ENCODE data around the gene AHNAK2. TPM values are rescaled to one million over a fixed set of nuclear protein-coding genes. Genes with fewer than 3 reads are reported as not detected.
"Not testable (repeated sequence)": the region's sequence is repeated elsewhere in the genome, so short reads cannot be mapped to it uniquely, and the experiment has no call there.

Gene AHNAK2
- total and polyA plus RNA-seq, 9 donors: 6.6 to 24.0 (median 18.9) TPM

DNA sequence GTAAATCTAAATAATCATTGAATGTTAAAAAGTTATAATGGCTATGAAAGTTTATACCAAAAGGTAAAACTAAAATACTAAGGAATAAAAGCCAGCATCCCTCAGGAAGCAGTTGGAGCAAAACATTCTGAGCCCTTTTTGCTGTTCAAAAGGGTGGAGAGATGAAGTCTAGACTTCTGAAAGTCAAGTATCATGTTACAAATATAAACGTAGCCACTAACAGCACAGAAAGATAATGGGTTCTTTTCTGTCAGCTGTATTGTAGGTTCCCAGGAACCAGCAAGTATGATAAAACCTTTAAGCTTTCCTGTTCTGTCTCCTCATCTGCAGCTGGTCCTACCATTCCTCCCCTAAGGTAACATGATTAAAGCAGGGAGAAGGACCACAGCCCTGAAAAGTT lies 69.9 kb downstream of the AHNAK2 start:
- no peak overlapping the region for H3K27ac ChIP-seq (ENCODE audit: low read length)
- H3K4me1 ChIP-seq (ENCODE audit: control insufficient read depth, insufficient read depth, low read length): no peaks in the 10 kb centered on the region
- no CpG with 5 or more reads among the region's 1 CpG for WGBS (ENCODE audit: insufficient coverage)
- peaks cover 17% of the 10 kb centered on the region for H3K9me3 ChIP-seq (replicated peaks; ENCODE audit: control insufficient read depth, low read depth, low read length)
- peaks cover 22% of the 10 kb centered on the region for H3K27me3 ChIP-seq (ENCODE audit: control insufficient read depth, insufficient read depth, low read length)
- no peak overlapping the region for H3K4me3 ChIP-seq (ENCODE audit: low read length)
- H3K36me3 ChIP-seq (ENCODE audit: control insufficient read depth, insufficient read depth, low read length): no peaks in the 10 kb centered on the region
- DNase-seq: no peak

DNA sequence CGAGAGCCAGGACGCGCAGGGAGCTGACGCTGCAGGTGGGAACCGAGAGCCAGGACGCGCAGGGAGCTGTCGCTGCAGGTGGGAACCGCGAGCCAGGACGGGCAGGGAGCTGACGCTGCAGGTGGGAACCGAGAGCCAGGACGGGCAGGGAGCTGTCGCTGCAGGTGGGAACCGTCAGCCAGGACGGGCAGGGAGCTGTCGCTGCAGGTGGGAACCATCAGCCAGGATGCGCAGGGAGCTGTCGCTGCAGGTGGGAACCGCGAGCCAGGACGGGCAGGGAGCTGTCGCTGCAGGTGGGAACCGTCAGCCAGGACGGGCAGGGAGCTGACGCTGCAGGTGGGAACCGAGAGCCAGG lies 72.6 kb downstream of the AHNAK2 start:
- 76% methylated on average over 27 of the region's 28 CpGs for WGBS (ENCODE audit: insufficient coverage)
- H3K4me1 ChIP-seq (ENCODE audit: control insufficient read depth, insufficient read depth, low read length); H3K27ac ChIP-seq (ENCODE audit: low read length); H3K4me3 ChIP-seq (ENCODE audit: low read length); H3K36me3 ChIP-seq (ENCODE audit: control insufficient read depth, insufficient read depth, low read length); DNase-seq; H3K9me3 ChIP-seq (replicated peaks; ENCODE audit: control insufficient read depth, low read depth, low read length): not testable (repeated sequence)
- H3K27me3 ChIP-seq (ENCODE audit: control insufficient read depth, insufficient read depth, low read length): peaks cover 22% of the 10 kb centered on the region

DNA sequence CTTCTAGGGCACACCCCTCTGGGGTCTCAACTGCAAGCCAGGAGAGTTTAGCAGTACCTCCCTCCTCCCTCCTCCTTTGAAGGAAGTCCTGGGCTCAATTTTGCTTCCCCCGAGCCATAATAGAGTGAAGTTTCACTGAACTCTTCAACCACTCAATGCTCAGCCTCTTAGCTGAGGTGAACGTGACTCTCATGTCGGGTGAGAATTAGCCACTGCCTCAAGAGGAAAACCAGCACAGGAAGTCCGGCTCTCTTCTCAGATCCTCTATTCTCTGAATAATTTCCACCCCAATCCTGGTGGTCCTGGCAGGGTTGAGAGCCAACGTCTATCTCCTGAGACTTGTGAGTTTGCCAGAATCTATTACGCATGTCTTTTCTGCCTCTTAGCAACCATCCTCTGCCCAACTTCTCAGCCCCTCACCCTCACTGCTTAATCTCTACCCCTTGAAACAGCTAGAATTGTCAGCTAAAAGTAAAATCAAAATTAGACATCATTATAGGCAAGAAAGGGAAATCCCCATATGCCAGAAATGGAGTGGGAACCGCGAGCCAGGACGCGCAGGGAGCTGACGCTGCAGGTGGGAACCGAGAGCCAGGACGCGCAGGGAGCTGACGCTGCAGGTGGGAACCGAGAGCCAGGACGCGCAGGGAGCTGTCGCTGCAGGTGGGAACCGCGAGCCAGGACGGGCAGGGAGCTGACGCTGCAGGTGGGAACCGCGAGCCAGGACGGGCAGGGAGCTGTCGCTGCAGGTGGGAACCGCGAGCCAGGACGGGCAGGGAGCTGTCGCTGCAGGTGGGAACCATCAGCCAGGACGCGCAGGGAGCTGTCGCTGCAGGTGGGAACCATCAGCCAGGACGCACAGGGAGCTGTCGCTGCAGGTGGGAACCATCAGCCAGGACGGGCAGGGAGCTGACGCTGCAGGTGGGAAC lies 73.3 kb downstream of the AHNAK2 start:
- not testable (repeated sequence) for H3K9me3 ChIP-seq (replicated peaks; ENCODE audit: control insufficient read depth, low read depth, low read length); H3K36me3 ChIP-seq (ENCODE audit: control insufficient read depth, insufficient read depth, low read length); H3K4me3 ChIP-seq (ENCODE audit: low read length); H3K27ac ChIP-seq (ENCODE audit: low read length); H3K4me1 ChIP-seq (ENCODE audit: control insufficient read depth, insufficient read depth, low read length)
- DNase-seq: peak; percentile 25
- peaks cover 22% of the 10 kb centered on the region for H3K27me3 ChIP-seq (ENCODE audit: control insufficient read depth, insufficient read depth, low read length)
- WGBS (ENCODE audit: insufficient coverage): 50% methylated on average over 31 of the region's 38 CpGs

DNA sequence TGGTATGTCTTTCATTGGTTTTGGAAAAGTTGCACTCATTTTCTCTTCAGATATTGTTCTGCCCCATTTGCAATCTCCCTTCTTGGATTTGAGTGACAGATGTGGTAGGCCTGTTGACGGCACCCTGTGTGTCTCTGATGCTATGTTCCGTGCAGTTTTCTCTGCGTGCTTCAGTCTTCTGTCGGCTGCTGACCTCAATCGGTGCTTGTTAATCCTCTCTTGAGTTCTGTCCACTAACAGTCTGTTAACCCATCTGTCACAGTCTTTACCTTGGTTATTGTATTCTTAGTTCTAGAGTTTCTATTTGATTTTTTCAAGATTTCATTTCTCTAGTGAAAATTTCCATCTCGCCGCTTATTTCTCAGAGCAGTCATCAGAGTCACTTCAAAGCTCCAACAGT lies 74.2 kb downstream of the AHNAK2 start:
- no peak for DNase-seq
- Histone ChIP-seq H3K9me3 (replicated peaks; ENCODE audit: control insufficient read depth, low read depth, low read length) (peaks cover 3% of the 10 kb centered on the region), H3K27me3 (ENCODE audit: control insufficient read depth, insufficient read depth, low read length) (peaks cover 25% of the 10 kb centered on the region), H3K4me3 (ENCODE audit: low read length) (no peak overlapping the region), H3K4me1 (ENCODE audit: control insufficient read depth, insufficient read depth, low read length) (peaks cover 2% of the 10 kb centered on the region), H3K27ac (ENCODE audit: low read length) (no peak overlapping the region), H3K36me3 (ENCODE audit: control insufficient read depth, insufficient read depth, low read length) (no peaks in the 10 kb centered on the region)
- no CpG with 5 or more reads among the region's 7 CpGs for WGBS (ENCODE audit: insufficient coverage)

DNA sequence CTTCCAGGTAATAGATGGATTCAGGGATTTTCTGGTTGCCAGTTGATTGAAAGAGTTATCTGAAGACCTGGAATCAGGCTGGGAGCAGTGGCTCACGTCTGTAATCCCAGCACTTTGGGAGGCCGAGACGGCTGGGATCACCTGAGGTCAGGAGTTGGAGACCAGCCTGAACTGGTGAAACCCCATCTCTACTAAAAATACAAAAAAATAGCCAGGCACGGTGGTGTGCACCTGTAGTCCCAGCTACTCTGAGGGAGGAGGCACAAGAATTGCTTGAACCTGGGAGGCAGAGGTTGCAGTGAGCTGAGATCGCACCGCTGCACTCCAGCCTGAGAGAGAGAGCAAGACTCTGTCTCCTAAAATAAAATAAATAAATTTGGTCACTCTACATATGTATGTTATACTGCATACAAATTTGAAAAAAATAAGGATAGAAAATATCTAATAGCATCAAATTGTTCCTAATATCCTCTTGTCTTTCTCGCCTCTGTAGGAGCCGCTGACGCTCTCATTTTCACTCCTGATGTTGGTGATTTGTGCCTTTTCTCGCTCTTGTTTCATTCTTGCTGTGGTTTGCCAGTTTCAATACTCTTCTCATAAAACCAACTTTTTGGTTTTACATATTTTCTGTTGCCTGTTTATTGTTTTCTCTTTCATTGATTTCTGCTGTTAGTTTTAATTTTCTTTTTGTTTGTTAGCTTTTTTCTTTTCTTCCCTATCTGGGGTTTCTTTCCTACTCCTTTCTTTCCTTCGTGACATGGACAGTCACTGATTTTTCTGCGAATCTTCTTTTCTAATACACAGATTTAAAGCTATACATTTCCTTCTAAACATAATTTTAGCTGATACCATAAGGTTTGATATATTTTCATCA lies 77.3 kb downstream of the AHNAK2 start:
- Histone ChIP-seq H3K4me1 (ENCODE audit: control insufficient read depth, insufficient read depth, low read length) (peaks cover 6% of the 10 kb centered on the region), H3K4me3 (ENCODE audit: low read length) (no peak overlapping the region), H3K9me3 (replicated peaks; ENCODE audit: control insufficient read depth, low read depth, low read length) (no peaks in the 10 kb centered on the region), H3K27me3 (ENCODE audit: control insufficient read depth, insufficient read depth, low read length) (peaks cover 15% of the 10 kb centered on the region), H3K27ac (ENCODE audit: low read length) (no peak overlapping the region), H3K36me3 (ENCODE audit: control insufficient read depth, insufficient read depth, low read length) (no peaks in the 10 kb centered on the region)
- no peak for DNase-seq
- no CpG with 5 or more reads among the region's 12 CpGs for WGBS (ENCODE audit: insufficient coverage)

DNA sequence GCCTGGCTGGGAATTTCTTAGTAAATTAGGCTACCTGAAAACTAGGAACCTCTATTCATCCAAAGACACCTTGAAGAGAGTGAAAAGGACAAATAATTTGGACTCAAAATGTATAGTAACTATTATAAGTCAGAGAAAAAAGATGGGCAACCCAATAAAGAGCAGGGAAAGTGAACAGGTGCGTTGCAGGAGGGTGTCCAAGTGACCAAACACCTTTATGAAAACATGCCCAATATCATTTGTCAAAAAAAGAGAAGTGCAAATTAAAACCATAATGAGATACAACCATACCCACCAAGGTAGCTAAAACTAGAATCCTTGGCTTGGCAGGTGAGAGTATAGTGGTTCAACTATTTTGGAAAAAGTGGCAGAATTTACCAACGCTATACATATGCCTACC lies 78.4 kb downstream of the AHNAK2 start:
- no peak for DNase-seq
- no peak overlapping the region for H3K4me3 ChIP-seq (ENCODE audit: low read length)
- H3K9me3 ChIP-seq (replicated peaks; ENCODE audit: control insufficient read depth, low read depth, low read length): no peaks in the 10 kb centered on the region
- no peaks in the 10 kb centered on the region for H3K36me3 ChIP-seq (ENCODE audit: control insufficient read depth, insufficient read depth, low read length)
- H3K27ac ChIP-seq (ENCODE audit: low read length): no peak overlapping the region
- WGBS (ENCODE audit: insufficient coverage): no CpG with 5 or more reads among the region's 2 CpGs
- H3K4me1 ChIP-seq (ENCODE audit: control insufficient read depth, insufficient read depth, low read length): peaks cover 17% of the 10 kb centered on the region
- peaks cover 11% of the 10 kb centered on the region for H3K27me3 ChIP-seq (ENCODE audit: control insufficient read depth, insufficient read depth, low read length)

DNA sequence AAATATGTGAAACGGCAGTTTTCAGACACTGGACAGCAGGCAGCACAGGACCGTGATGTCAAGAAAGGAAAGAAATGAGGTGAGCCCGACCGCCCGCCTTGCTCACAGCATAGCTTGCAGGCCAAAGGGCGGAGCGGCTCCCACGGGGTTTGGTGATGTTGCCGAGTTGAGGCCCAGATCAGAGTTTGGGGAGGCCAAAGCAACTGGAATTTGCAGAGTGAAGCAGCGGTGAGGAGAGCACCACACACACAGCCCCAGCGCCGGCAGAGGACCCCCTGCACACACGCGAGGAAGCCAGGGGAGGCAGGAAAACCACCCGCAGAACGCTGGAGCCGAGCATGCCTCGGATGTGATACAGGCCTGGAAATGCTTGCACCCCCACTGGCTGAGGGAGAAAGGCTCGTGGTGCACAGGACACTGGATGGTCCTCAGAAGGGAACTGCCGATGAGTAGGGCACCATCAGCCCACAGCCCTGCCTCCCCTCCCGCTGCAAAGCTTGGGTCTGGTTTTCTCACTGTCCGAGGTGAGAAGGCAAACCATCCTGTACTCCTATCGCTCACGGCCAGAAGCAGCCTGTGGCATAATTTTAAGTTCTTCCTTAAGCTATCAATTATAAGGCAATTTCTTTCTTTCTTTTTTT lies 79.2 kb downstream of the AHNAK2 start:
- no peak overlapping the region for H3K4me3 ChIP-seq (ENCODE audit: low read length)
- 26% methylated on average over 22 of the region's 24 CpGs for WGBS (ENCODE audit: insufficient coverage)
- peak; percentile 73 for DNase-seq

DNA sequence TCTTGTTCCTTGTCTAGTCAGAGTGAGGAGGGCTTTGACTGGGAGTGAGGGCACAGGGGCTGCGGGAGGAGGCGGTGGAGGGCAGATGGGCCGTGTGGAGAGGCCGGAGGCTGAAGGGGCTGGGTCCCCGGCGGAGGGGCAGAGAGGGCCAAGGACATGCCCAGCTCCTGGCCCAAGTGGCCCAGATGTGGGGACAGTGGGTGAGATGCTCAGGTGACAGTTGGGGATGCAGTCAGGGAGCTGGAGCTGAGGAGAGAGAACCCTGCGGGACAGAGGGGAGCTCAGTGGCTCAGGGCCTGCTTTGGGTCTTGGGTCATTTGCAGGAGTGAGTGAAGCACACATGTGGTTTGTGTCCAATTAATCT lies 80.0 kb downstream of the AHNAK2 start:
- peaks cover 21% of the 10 kb centered on the region for H3K4me1 ChIP-seq (ENCODE audit: control insufficient read depth, insufficient read depth, low read length)
- H3K27me3 ChIP-seq (ENCODE audit: control insufficient read depth, insufficient read depth, low read length): peaks cover 8% of the 10 kb centered on the region
- no peak overlapping the region for H3K4me3 ChIP-seq (ENCODE audit: low read length)
- WGBS (ENCODE audit: insufficient coverage): 93% methylated on average over 7 of the region's 7 CpGs
- H3K36me3 ChIP-seq (ENCODE audit: control insufficient read depth, insufficient read depth, low read length): no peaks in the 10 kb centered on the region
- H3K9me3 ChIP-seq (replicated peaks; ENCODE audit: control insufficient read depth, low read depth, low read length): no peaks in the 10 kb centered on the region
- no peak for DNase-seq
- H3K27ac ChIP-seq (ENCODE audit: low read length): no peak overlapping the region

More for the DNA sequence above, 79.2 kb downstream of the AHNAK2 start:
- Histone ChIP-seq H3K9me3 (replicated peaks; ENCODE audit: control insufficient read depth, low read depth, low read length) (no peaks in the 10 kb centered on the region), H3K27me3 (ENCODE audit: control insufficient read depth, insufficient read depth, low read length) (peaks cover 6% of the 10 kb centered on the region), H3K4me1 (ENCODE audit: control insufficient read depth, insufficient read depth, low read length) (peaks cover 20% of the 10 kb centered on the region), H3K36me3 (ENCODE audit: control insufficient read depth, insufficient read depth, low read length) (no peaks in the 10 kb centered on the region), H3K27ac (ENCODE audit: low read length) (no peak overlapping the region)

DNA sequence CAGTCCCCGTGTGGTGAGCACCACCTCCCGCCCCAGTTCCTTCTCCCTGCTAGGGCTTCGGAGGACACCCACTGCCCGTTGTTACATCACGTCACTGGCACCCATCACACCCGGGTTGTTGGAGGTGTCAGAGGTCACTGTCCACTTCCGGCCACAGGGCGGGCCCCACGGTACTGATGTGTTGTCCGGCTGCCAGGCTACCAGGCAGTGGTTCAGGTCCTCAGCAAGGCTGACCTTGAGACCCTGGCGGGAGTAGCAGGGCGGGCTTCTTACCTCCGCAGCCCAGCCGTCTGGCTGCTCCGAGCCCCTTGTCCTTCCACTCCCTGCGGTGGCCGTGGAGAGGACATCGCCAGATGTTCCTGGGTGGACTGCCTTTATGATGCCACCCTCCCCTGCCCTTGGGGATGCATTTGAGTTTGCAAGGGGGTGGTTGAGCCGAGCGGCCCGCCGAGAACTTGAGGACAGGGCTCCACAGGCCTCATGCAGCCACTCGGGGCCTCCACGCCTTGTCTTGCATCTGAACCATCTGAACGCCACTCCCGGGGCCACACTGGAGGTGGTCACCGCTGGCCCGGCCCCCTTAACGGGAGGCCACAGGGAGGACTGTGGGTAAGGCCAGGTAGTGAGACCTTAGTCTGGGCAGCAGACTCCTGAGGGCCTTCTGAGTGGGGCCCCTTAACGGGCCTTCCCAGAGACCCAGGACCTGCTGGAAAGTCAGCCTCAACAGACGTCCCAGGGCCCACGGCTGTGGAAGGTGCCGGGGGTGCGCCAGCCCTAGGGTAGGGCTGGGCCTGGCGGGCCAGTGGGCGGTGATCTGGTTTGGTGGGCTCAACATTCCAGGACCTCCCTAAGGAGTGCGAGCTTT lies 80.6 kb downstream of the AHNAK2 start:
- WGBS (ENCODE audit: insufficient coverage): 88% methylated on average over 37 of the region's 37 CpGs
- H3K4me1 ChIP-seq (ENCODE audit: control insufficient read depth, insufficient read depth, low read length): peaks cover 27% of the 10 kb centered on the region

More for the DNA sequence above, 80.6 kb downstream of the AHNAK2 start:
- Histone ChIP-seq H3K4me3 (ENCODE audit: low read length) (no peak overlapping the region), H3K27ac (ENCODE audit: low read length) (no peak overlapping the region), H3K27me3 (ENCODE audit: control insufficient read depth, insufficient read depth, low read length) (peaks cover 10% of the 10 kb centered on the region), H3K9me3 (replicated peaks; ENCODE audit: control insufficient read depth, low read depth, low read length) (no peaks in the 10 kb centered on the region), H3K36me3 (ENCODE audit: control insufficient read depth, insufficient read depth, low read length) (no peaks in the 10 kb centered on the region)
- DNase-seq: peak; percentile 4
